NCI-H446 (cell line): Measurements from ENCODE around the gene SLAMF9.
"Not testable (repeated sequence)": the region's sequence is repeated elsewhere in the genome, so short reads cannot be mapped to it uniquely, and the experiment has no call there.

Experiments used
- DNase-seq, 2 experiments: peaks; one replicate each; lab custom pipeline; 2025; lab: John Stamatoyannopoulos, UW

SLAMF9 gene

DNA sequence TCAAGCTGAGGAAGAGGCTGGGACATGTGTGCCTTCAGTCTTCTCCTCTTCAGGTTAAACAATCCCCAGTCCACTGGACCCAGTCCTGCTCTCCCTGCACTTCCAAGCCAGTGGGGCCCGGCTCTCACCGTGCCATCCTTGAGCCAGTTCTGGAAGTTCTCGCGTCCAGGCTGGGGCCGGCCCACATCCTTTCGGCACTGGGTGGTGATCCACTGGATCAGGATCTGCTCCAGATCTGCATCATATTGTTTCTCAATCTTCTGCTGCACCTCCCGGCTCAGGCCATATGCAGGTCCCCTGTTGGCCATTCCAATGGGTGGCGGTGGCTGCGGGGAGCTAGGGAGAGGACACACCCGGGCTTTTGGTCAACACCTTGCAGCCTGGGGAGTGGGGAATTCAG is 33.8 kb downstream of the SLAMF9 start:
- DNase-seq, result no peak

DNA sequence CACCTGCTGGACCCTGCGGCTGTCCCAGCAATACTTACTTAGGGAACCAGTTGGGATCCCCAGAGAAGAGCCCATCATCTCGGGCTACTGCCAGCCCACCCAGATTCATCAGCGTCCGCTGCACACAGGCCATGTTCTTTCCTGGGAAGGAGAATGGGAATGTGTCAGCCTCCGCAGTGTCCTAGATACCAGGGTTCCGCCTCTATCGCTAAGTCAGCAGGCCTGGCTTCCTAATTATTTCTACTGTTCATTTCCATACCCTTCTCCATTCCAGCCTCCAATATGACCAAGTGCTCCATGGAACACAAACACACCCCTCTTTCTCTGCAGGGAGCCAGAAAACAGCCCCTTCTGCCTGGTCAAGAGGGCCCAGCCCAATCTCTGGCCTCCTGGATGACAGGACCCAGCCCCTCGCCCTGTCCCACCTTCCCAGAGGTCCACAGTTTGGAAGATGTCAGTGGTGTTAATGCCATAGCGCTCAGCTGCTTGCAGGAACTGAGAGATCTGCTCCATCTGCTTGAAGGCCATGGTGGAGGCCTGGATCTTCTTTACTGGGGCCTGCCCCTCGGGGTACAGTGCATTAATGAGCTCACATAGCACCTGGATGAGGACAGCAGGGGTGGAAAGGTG is 34.7 kb downstream of the SLAMF9 start:
- no peak for DNase-seq

DNA sequence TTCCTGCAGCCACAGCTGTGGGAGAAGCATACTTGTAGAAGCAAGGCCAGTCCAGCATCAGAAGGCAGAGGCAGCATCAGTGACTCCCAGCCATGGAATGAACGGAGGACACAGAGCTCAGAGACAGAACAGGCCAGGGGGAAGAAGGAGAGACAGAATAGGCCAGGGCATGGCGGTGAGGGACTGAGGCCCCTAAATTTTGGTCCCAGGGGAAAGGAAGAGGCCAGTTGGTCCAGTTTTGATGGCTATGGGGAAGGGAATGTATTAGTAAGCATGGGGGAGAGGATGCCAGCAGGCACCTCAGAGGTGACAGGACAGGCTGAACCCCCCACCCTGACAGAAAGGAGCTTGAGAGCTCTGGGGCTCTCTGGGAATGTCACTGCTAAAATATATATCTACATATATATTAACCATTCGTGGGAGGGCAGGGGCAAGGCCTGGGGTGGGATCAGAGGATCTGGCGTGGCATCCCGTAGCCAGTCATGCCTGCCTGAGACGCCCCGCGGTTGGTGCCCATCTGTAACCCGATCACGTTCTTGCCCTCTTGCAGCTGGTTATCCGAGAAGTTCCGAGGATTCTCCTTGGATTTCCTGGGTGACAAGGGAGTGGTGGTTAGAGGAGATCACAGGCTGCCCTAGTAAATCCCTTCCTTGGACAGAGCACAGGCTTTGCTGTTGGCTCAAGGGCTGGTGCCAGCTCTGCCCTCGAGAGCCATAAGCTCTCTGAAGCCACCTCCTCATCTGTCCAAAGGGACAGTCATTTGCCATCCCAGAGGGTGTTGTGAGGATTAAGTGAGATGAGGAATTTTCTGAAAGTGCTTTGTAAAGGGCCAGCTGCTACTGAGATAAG is 35.5 kb downstream of the SLAMF9 start:
- no peak for DNase-seq

GRCh38 chr1:159917533-159918351 is 36.3 kb downstream of the SLAMF9 start:
- DNase-seq, result no peak

- peak in 1 of 2 experiments; percentile 23 for DNase-seq
These were observed 37.6 kb downstream of the SLAMF9 start for GRCh38 chr1:159916242-159917051.

DNA sequence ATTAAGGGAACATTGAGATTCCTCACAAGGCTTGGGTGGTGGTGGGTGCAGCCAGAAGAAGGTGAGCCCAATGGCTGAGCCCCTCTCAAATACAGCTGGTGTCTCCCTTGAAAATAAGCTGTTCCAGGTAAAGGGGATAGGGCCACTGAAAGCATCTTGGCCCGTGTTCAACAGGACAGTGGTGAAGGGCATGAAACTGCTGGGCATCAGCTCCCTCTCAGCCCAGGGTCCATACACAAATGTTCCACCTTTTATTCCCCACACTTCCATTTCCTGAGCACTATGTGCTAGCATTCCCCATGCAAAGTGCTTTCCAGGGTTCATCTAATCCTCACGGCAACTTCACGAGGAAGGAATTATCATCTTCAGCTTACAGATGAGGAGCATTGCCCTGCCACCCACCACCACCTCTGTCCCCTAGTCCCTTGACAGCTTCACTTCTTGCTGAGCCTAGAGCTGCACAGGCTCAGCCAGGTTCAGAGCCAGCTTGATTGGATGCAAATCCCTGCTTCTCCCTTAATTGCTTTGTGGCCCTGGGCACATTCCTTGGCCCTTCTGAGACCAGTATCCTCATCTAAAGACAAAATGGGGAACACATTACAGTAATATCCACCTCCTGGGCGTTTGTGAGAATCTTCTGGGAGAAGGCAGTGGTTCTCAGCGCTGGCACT is 38.3 kb downstream of the SLAMF9 start:
- DNase-seq, result no peak

DNA sequence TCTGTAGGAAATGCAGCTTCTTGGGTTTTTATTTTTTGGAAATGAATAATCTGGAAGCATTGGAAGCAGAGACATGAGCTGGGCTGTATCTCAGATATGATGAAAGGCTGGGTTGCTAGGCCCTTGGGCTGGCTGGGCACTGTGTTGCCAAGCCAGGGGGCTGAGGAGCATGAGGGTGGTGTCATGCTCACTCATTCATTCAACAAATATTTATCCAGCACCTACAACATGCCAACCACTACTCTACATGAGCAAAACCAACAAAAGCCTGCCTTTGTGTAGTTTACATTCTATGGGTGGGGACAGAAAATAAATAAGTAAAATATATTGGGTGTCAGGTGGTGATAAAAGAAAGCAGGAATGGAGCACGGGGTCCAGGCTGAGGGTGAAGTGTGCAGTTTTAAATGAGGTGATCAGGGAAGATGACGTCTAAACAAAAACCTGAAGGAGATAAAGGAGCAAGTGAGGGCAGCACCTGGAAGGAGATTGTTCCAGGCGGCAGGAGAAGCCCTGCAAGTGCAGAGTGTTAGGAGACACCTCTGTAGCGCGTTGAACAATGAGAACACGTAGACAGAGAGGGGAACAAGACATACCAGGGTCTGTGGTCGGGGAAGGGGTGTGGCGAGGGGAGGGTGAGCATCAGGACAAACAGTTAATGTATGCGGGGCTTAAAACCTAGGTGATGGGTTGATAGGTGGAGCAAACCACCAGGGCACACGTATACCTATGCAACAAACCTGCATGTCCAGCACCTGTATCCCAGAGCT is 39.6 kb downstream of the SLAMF9 start:
- DNase-seq, result no peak

DNA sequence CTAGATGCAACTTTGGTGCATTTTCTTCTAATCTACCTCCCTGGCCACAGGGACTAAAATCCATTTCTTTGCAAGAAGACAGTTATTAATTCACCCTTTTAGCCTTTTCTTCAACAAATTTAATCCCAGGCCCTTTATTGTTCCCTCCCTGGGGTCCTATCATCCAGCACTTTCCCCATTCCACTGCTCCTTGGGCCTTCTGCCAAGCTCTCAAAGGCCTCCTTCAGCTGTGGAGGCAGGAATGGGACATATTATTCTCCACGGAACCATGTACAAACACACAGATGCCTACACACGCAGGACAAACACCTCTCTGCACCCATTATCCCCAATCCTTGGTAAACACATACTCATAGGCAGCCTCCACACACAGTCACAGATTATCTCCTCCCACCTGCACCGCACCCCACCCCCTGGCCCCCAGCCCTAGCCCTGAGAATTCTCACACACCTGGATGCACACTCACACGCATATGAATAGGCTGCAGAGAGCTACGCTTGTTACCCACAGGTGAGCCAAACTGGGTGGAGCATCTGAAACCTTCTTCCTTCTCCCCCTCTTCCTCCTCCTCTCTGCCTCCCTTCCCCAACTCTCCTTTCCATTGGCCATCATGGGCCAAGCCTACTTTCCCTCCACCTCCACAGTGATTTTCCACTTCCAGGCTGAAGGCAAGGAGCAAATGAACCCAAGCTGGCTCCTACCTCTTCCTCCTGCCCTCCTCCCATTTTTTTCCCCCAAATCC is 40.4 kb downstream of the SLAMF9 start:
- DNase-seq, result no peak

GRCh38 chr1:159911326-159912070 is 42.5 kb downstream of the SLAMF9 start:
- no peak for DNase-seq

GRCh38 chr1:159908031-159908940 is 45.8 kb downstream of the SLAMF9 start:
- no peak for DNase-seq

DNA sequence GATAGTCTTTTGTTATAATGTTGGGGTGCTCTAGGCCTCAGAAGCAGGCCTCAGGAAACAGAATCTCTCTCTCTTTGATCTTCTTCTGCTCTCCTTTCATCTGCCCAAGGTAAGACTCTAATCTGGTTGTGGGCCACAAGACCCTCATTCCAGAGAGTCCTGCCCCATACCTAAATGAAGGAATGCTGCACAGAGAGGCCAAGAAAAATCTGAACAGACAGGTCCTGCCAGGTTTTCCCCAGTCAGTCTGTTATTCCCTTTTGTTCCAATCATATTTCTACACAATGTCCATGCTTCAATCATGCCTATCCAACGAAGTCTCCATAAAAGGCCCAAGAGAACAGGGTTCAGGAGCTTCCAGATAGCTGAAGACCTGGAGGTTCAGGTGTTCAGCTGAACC is 47.1 kb downstream of the SLAMF9 start:
- DNase-seq, result no peak

DNA sequence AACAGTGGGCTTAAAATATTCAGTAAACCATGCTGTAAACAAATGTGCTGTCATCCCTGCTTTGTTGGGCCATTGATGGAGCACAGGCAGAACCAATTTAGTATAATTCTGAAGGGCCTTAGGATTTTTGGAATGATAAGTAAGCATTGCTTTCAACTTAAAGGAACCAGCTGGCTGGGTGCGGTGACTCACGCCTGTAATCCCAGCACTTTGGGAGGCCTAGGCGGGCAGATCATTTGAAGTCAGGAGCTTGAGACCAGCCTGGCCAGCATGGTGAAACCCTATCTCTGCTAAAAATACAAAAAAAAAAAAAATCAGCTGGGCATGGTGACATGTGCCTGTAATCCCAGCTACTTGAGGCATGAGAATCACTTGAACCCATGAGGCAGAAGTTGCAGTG is 50.0 kb downstream of the SLAMF9 start:
- DNase-seq, result not testable (repeated sequence)

GRCh38 chr1:159902541-159902940 is 51.5 kb downstream of the SLAMF9 start:
- DNase-seq, result no peak
